Measurements from ENCODE around the gene COL9A3.

- no peak for TF ChIP-seq CTCF (IDR thresholded peaks at IDR 0.05)
- TF ChIP-seq POLR2A (IDR thresholded peaks at IDR 0.05) = no peak
Measured at GRCh38 chr20:62812181-62812906, 4.5 kb upstream of the COL9A3 start.
